PC-9 (cell line): Measurements from ENCODE around the gene CD1D. TPM values are rescaled to one million over a fixed set of nuclear protein-coding genes. Genes with fewer than 3 reads are reported as not detected.

Experiments used
- BruUV-seq: library from RNA; stranded (reverse); fragments of 400-500 nt; replicated peaks from 2 replicates; lab custom pipeline; 2021; lab: Mats Ljungman, UMichigan
- CTCF ChIA-PET: fragments of 300-600 bp; sonication (Branson Sonifier 250); formaldehyde crosslinking; loops from one replicate; lab custom pipeline; 2022; ENCODE audit warnings: antibody characterized with exemption; lab: Charles Lee
- POLR2A ChIA-PET: fragments of 300-600 bp; sonication (Branson Sonifier 250); formaldehyde crosslinking; loops from one replicate; lab custom pipeline; 2022; ENCODE audit warnings: antibody characterized with exemption; ENCODE audit not compliant: unreplicated experiment; lab: Charles Lee
- DNase-seq, 2 experiments: peaks; one replicate each; pipeline versions ENCODE4 v3.0.0 to v3.0.0-alpha.2; 2015 to 2022; ENCODE audit warnings: mixed read lengths in 1 of 2
- H2AFZ ChIP-seq: fragments of 200-600 bp; sonication (generic); 2 replicates; pipeline ENCODE4 v1.8.1; 2017; ENCODE audit warnings: antibody characterized with exemption
- H3F3A ChIP-seq: fragments of 200-600 bp; sonication (generic); 2 replicates; pipeline ENCODE4 v1.8.1; 2017; ENCODE audit warnings: antibody characterized with exemption, mild to moderate bottlenecking, low read depth; ENCODE audit not compliant: insufficient read depth
- H3K27ac ChIP-seq: fragments of 200-600 bp; sonication (generic); 2 replicates; pipeline ENCODE4 v1.6.1; 2016; ENCODE audit warnings: mixed run types
- H3K27me3 ChIP-seq: fragments of 200-600 bp; sonication (generic); 2 replicates; pipeline ENCODE4 v1.6.1; 2016; ENCODE audit warnings: low read depth, mixed run types; ENCODE audit not compliant: insufficient read depth
- H3K36me3 ChIP-seq: fragments of 200-600 bp; sonication (generic); 2 replicates; pipeline ENCODE4 v1.6.1; 2016; ENCODE audit warnings: low read depth, mixed run types
- H3K4me1 ChIP-seq: fragments of 200-600 bp; sonication (generic); replicated peaks from 2 replicates; pipeline ENCODE4 v1.6.1; 2016; ENCODE audit warnings: mixed run types; ENCODE audit not compliant: insufficient read depth
- H3K4me2 ChIP-seq: fragments of 200-600 bp; sonication (generic); 2 replicates; pipeline ENCODE4 v1.6.1; 2017; ENCODE audit warnings: mixed run types
- H3K4me3 ChIP-seq: fragments of 200-600 bp; sonication (generic); 2 replicates; pipeline ENCODE4 v1.6.1; 2016; ENCODE audit warnings: mixed run types
- H3K79me2 ChIP-seq: fragments of 200-600 bp; sonication (generic); 2 replicates; pipeline ENCODE4 v1.6.1; 2017; ENCODE audit warnings: low read depth, mixed run types
- H3K9me2 ChIP-seq: fragments of 200-600 bp; sonication (generic); 2 replicates; pipeline ENCODE4 v1.8.1; 2017; ENCODE audit warnings: mild to moderate bottlenecking; ENCODE audit not compliant: insufficient read depth
- H3K9me3 ChIP-seq: fragments of 200-600 bp; sonication (generic); 2 replicates; pipeline ENCODE4 v1.8.1; 2016; ENCODE audit warnings: low read depth; ENCODE audit not compliant: insufficient read depth
- H4K20me1 ChIP-seq: fragments of 200-600 bp; sonication (generic); 2 replicates; pipeline ENCODE4 v1.8.1; 2017; ENCODE audit not compliant: insufficient read depth
- EZH2 ChIP-seq: fragments of 200-600 bp; sonication (generic); IDR thresholded peaks from 2 replicates; pipeline ENCODE4 v1.8.0; 2017; ENCODE audit warnings: antibody characterized with exemption, low read depth
- intact Hi-C: fragments of 100-400 bp; cut with micrococcal nuclease; formaldehyde crosslinking; loops from one replicate; pipeline ENCODE4 v1.10.0; 2022; ENCODE audit not compliant: unreplicated experiment
- total RNA-seq: library from RNA; stranded (reverse); gene quantifications from 2 replicates; pipeline ENCODE4 v1.2.3, GENCODE V29; 2021
- TF ChIP-seq, protein P1 (sequence below): fragments of 200-600 bp; sonication (generic); conservative IDR thresholded peaks from 2 replicates; pipeline ENCODE4 v1.6.1; 2017; ENCODE audit warnings: mixed run types, antibody characterized with exemption, mild to moderate bottlenecking, moderate library complexity

CD1D gene
- total RNA-seq, 1 experiment from 2014 or later: not detected

DNA sequence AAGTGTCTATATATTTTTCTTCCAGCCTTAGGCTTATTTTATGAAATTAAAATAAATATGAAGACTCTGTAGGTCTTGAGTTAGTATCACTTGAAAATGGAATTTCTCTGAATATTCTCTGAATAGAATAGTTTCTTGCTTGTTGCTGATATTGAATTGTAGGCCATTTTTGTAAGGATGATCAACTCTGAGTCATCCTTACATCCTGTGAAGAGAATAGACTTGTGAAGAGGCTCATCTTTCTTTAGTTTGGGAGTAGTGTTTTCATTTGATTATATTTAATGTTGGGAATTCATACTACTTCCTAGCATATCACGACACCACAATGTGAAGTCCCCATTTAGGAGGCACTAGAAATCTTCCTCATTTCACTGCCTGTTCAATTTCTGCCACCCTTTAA, 27.5 kb upstream of the CD1D start:
- no TSS peak for BruUV-seq
- Histone ChIP-seq H4K20me1 (no peaks in the 10 kb centered on the region), H3K4me1 (no peaks in the 10 kb centered on the region), H3K79me2 (no peaks in the 10 kb centered on the region), H3K27ac (no peak overlapping the region), H3K4me2 (no peak overlapping the region), H3F3A (no peaks in the 10 kb centered on the region), H2AFZ (no peak overlapping the region), H3K9me3 (no peaks in the 10 kb centered on the region), H3K4me3 (no peak overlapping the region), H3K27me3 (peaks cover 82% of the 10 kb centered on the region), H3K36me3 (no peaks in the 10 kb centered on the region), H3K9me2 (no peaks in the 10 kb centered on the region)
- TF ChIP-seq, protein P1, sequence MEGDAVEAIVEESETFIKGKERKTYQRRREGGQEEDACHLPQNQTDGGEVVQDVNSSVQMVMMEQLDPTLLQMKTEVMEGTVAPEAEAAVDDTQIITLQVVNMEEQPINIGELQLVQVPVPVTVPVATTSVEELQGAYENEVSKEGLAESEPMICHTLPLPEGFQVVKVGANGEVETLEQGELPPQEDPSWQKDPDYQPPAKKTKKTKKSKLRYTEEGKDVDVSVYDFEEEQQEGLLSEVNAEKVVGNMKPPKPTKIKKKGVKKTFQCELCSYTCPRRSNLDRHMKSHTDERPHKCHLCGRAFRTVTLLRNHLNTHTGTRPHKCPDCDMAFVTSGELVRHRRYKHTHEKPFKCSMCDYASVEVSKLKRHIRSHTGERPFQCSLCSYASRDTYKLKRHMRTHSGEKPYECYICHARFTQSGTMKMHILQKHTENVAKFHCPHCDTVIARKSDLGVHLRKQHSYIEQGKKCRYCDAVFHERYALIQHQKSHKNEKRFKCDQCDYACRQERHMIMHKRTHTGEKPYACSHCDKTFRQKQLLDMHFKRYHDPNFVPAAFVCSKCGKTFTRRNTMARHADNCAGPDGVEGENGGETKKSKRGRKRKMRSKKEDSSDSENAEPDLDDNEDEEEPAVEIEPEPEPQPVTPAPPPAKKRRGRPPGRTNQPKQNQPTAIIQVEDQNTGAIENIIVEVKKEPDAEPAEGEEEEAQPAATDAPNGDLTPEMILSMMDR: no peak
- no peak for TF ChIP-seq EZH2
- ChIA-PET CTCF (no interaction called here), POLR2A (no interaction called here)
- DNase-seq: no peak
- intact Hi-C loops: no loop called here

GRCh38 chr1:158153746-158154444, 26.8 kb upstream of the CD1D start:
- no peak overlapping the region for H3K4me2 ChIP-seq
- no peaks in the 10 kb centered on the region for H3K9me2 ChIP-seq
- intact Hi-C loops: no loop called here
- H2AFZ ChIP-seq: no peak overlapping the region
- H3K27ac ChIP-seq: no peak overlapping the region
- TF ChIP-seq, protein P1: no peak
- no peak for TF ChIP-seq EZH2
- POLR2A ChIA-PET: no interaction called here
- H3K9me3 ChIP-seq: no peaks in the 10 kb centered on the region
- CTCF ChIA-PET: no interaction called here
- H3K4me3 ChIP-seq: no peak overlapping the region
- no peaks in the 10 kb centered on the region for H4K20me1 ChIP-seq
- H3F3A ChIP-seq: no peaks in the 10 kb centered on the region
- no peak for DNase-seq
- no peaks in the 10 kb centered on the region for H3K36me3 ChIP-seq
- H3K79me2 ChIP-seq: no peaks in the 10 kb centered on the region
- BruUV-seq: no TSS peak
- no peaks in the 10 kb centered on the region for H3K4me1 ChIP-seq
- peaks cover 81% of the 10 kb centered on the region for H3K27me3 ChIP-seq

- ChIA-PET POLR2A (no interaction called here), CTCF (no interaction called here)
- intact Hi-C loops: no loop called here
- H3K79me2 ChIP-seq: no peaks in the 10 kb centered on the region
- H4K20me1 ChIP-seq: no peaks in the 10 kb centered on the region
- no peaks in the 10 kb centered on the region for H3K9me2 ChIP-seq
- no peak overlapping the region for H3K27ac ChIP-seq
- no peak overlapping the region for H2AFZ ChIP-seq
- H3K27me3 ChIP-seq: peaks cover 80% of the 10 kb centered on the region
- H3F3A ChIP-seq: no peaks in the 10 kb centered on the region
- TF ChIP-seq, protein P1: no peak
- no peak for TF ChIP-seq EZH2
- H3K36me3 ChIP-seq: no peaks in the 10 kb centered on the region
- H3K4me3 ChIP-seq: no peak overlapping the region
- no peaks in the 10 kb centered on the region for H3K9me3 ChIP-seq
- DNase-seq: no peak
- BruUV-seq: no TSS peak
- H3K4me2 ChIP-seq: no peak overlapping the region
- no peaks in the 10 kb centered on the region for H3K4me1 ChIP-seq
Observed at GRCh38 chr1:158154501-158154900, 26.2 kb upstream of the CD1D start.
